BLaER1 treated with 17β-estradiol and CSF1 and Interleukin-3, amounts not matched to agents 10 nM and 100 nM (cell line): Measurements from ENCODE around the gene RND3.
A peak's percentile ranks its signal among the peaks of the same experiment; 100 is the strongest.

Experiments
- H3K27ac ChIP-seq, 11 experiments: shearing (Covaris generic); formaldehyde crosslinking; 2 replicates each; pipeline ENCODE4 v1.8.1; 2022
- H3K27me3 ChIP-seq, 11 experiments: shearing (Covaris generic); formaldehyde crosslinking; 2 replicates each; pipeline ENCODE4 v1.8.1; 2022
- H3K36me3 ChIP-seq, 11 experiments: shearing (Covaris generic); formaldehyde crosslinking; 2 replicates each; pipeline ENCODE4 v1.8.1; 2022
- H3K4me1 ChIP-seq, 10 experiments: shearing (Covaris generic); formaldehyde crosslinking; 2 replicates each; pipeline ENCODE4 v1.8.1; 2022
- H3K4me2 ChIP-seq, 11 experiments: shearing (Covaris generic); formaldehyde crosslinking; 2 replicates each; pipeline ENCODE4 v1.8.1; 2022
- H3K4me3 ChIP-seq, 10 experiments: shearing (Covaris generic); formaldehyde crosslinking; 2 replicates each; pipeline ENCODE4 v1.8.1; 2022
- H3K9ac ChIP-seq, 11 experiments: shearing (Covaris generic); formaldehyde crosslinking; 2 replicates each; pipeline ENCODE4 v1.8.1; 2022
- H3K9me3 ChIP-seq, 11 experiments: shearing (Covaris generic); formaldehyde crosslinking; replicated peaks in 1 of 11; 2 replicates each; pipeline ENCODE4 v1.8.1; 2022
- H4K20me1 ChIP-seq, 11 experiments: shearing (Covaris generic); formaldehyde crosslinking; 2 replicates each; pipeline ENCODE4 v1.8.1; 2022
- Cebpa-rat ChIP-seq, 11 experiments: shearing (Covaris generic); IDR thresholded peaks; 2 replicates each; pipeline ENCODE4 v1.8.1; 2022

RND3 gene

GRCh38 chr2:150475479-150476250, 11.8 kb downstream of the RND3 start:
- peak overlapping the region in 8 of 11 experiments; percentile 17 to 83 (median 32); a peak in 15 of 22 replicates for H3K4me2 ChIP-seq
- no peak overlapping the region for H3K4me3 ChIP-seq
- H3K9ac ChIP-seq = no peak overlapping the region
- no peak for TF ChIP-seq Cebpa-rat (IDR thresholded peaks at IDR 0.05)
- peaks cover 5 to 82% (median 15%) of the 10 kb centered on the region in 10 experiments; a peak in 18 of 20 replicates for H3K4me1 ChIP-seq
- H3K27me3 ChIP-seq = no peaks in the 10 kb centered on the region
- H3K9me3 ChIP-seq = no peaks in the 10 kb centered on the region
- H4K20me1 ChIP-seq = peaks cover 0 to 88% (median 0%) of the 10 kb centered on the region in 11 experiments; a peak in 7 of 22 replicates
- H3K27ac ChIP-seq = no peak overlapping the region
- H3K36me3 ChIP-seq = peaks cover 0 to 65% (median 0%) of the 10 kb centered on the region in 11 experiments; a peak in 6 of 22 replicates

- Histone ChIP-seq H3K4me3 (no peak overlapping the region), H3K27me3 (no peaks in the 10 kb centered on the region), H3K9ac (no peak overlapping the region), H3K27ac (no peak overlapping the region), H3K9me3 (no peaks in the 10 kb centered on the region), H3K36me3 (peaks cover 0 to 69% (median 0%) of the 10 kb centered on the region in 11 experiments; a peak in 8 of 22 replicates), H3K4me2 (peak overlapping the region in 3 of 11 experiments; percentile 30 to 83 (median 78); a peak in 5 of 22 replicates), H3K4me1 (peaks cover 5 to 79% (median 15%) of the 10 kb centered on the region in 10 experiments; a peak in 18 of 20 replicates), H4K20me1 (peaks cover 0 to 83% (median 0%) of the 10 kb centered on the region in 11 experiments; a peak in 7 of 22 replicates)
- TF ChIP-seq Cebpa-rat (IDR thresholded peaks at IDR 0.05) = no peak
These were observed 13.0 kb downstream of the RND3 start for GRCh38 chr2:150474326-150475074.

- Histone ChIP-seq H3K36me3 (peaks cover 0 to 77% (median 0%) of the 10 kb centered on the region in 11 experiments; a peak in 8 of 22 replicates), H3K27me3 (no peaks in the 10 kb centered on the region), H3K4me1 (peaks cover 5 to 73% (median 15%) of the 10 kb centered on the region in 10 experiments; a peak in 18 of 20 replicates), H3K4me2 (peak overlapping the region in 3 of 11 experiments; percentile 30 to 83 (median 78); a peak in 6 of 22 replicates), H3K4me3 (no peak overlapping the region), H3K27ac (no peak overlapping the region), H4K20me1 (peaks cover 0 to 82% (median 0%) of the 10 kb centered on the region in 11 experiments; a peak in 7 of 22 replicates), H3K9ac (no peak overlapping the region), H3K9me3 (no peaks in the 10 kb centered on the region)
- no peak for TF ChIP-seq Cebpa-rat (IDR thresholded peaks at IDR 0.05)
These were observed 13.7 kb downstream of the RND3 start for GRCh38 chr2:150473767-150474166.

GRCh38 chr2:150472511-150472899, 15.0 kb downstream of the RND3 start:
- Histone ChIP-seq H3K27ac (no peak overlapping the region), H4K20me1 (peaks cover 0 to 69% (median 0%) of the 10 kb centered on the region in 11 experiments; a peak in 7 of 22 replicates), H3K36me3 (peaks cover 0 to 84% (median 0%) of the 10 kb centered on the region in 11 experiments; a peak in 8 of 22 replicates), H3K4me2 (peak overlapping the region in 5 of 11 experiments; percentile 25 to 83 (median 63); a peak in 7 of 22 replicates), H3K4me1 (peaks cover 5 to 69% (median 15%) of the 10 kb centered on the region in 10 experiments; a peak in 18 of 20 replicates), H3K4me3 (no peak overlapping the region), H3K9ac (no peak overlapping the region), H3K27me3 (no peaks in the 10 kb centered on the region), H3K9me3 (no peaks in the 10 kb centered on the region)
- no peak for TF ChIP-seq Cebpa-rat (IDR thresholded peaks at IDR 0.05)

- H3K36me3 ChIP-seq = peaks cover 0 to 79% (median 0%) of the 10 kb centered on the region in 11 experiments; a peak in 8 of 22 replicates
- no peaks in the 10 kb centered on the region for H3K9me3 ChIP-seq
- TF ChIP-seq Cebpa-rat (IDR thresholded peaks at IDR 0.05) = no peak
These were observed 15.5 kb downstream of the RND3 start for GRCh38 chr2:150471813-150472510.

GRCh38 chr2:150470435-150470834, 17.0 kb downstream of the RND3 start:
- Histone ChIP-seq H3K27me3 (no peaks in the 10 kb centered on the region), H3K27ac (no peak overlapping the region), H3K4me3 (no peak overlapping the region), H4K20me1 (peaks cover 0 to 48% (median 0%) of the 10 kb centered on the region in 11 experiments; a peak in 6 of 22 replicates), H3K9ac (no peak overlapping the region), H3K9me3 (no peaks in the 10 kb centered on the region), H3K36me3 (peaks cover 0 to 63% (median 0%) of the 10 kb centered on the region in 11 experiments; a peak in 8 of 22 replicates), H3K4me2 (no peak overlapping the region), H3K4me1 (peaks cover 0 to 69% (median 4%) of the 10 kb centered on the region in 10 experiments; a peak in 13 of 20 replicates)
- TF ChIP-seq Cebpa-rat (IDR thresholded peaks at IDR 0.05) = no peak

More at GRCh38 chr2:150471813-150472510, 15.5 kb downstream of the RND3 start:
- Histone ChIP-seq H3K9ac (no peak overlapping the region), H3K4me3 (no peak overlapping the region), H4K20me1 (peaks cover 0 to 64% (median 0%) of the 10 kb centered on the region in 11 experiments; a peak in 7 of 22 replicates), H3K4me2 (peak overlapping the region in 5 of 11 experiments; percentile 25 to 83 (median 63); a peak in 8 of 22 replicates), H3K27me3 (no peaks in the 10 kb centered on the region), H3K27ac (no peak overlapping the region), H3K4me1 (peaks cover 5 to 69% (median 15%) of the 10 kb centered on the region in 10 experiments; a peak in 18 of 20 replicates)

GRCh38 chr2:150469706-150470274, 17.7 kb downstream of the RND3 start:
- Histone ChIP-seq H3K27me3 (no peaks in the 10 kb centered on the region), H3K4me1 (peaks cover 0 to 69% (median 2%) of the 10 kb centered on the region in 10 experiments; a peak in 9 of 20 replicates), H3K27ac (no peak overlapping the region), H3K4me2 (no peak overlapping the region), H3K9me3 (no peaks in the 10 kb centered on the region), H3K36me3 (peaks cover 0 to 59% (median 0%) of the 10 kb centered on the region in 11 experiments; a peak in 8 of 22 replicates), H3K4me3 (no peak overlapping the region), H3K9ac (no peak overlapping the region), H4K20me1 (peaks cover 0 to 42% (median 0%) of the 10 kb centered on the region in 11 experiments; a peak in 5 of 22 replicates)
- no peak for TF ChIP-seq Cebpa-rat (IDR thresholded peaks at IDR 0.05)
